ENCODE results near the gene WDR1. TPM values are rescaled to one million over a fixed set of nuclear protein-coding genes. Genes with fewer than 3 reads are reported as not detected.
A peak's percentile ranks its signal among the peaks of the same experiment; 100 is the strongest.

The WDR1 gene
- total and polyA plus RNA-seq, 10 of the 15 experiments (the other 5 are each of a cell fraction or from before 2014, with no cell fraction given), result 28.5 to 397 (median 290) TPM

GRCh38 chr4:10074767-10075105 is 41.9 kb downstream of the WDR1 start:
- Histone ChIP-seq H2AFZ (ENCODE audit: control insufficient read depth, low read depth, low read length) (no peak overlapping the region), H3K36me3 (ENCODE audit: control insufficient read depth in 2 of 2, insufficient read depth in 2 of 2, low read length in 1 of 2) (peaks cover 51 to 52% of the 10 kb centered on the region in 2 experiments), H3K4me3 (no peak overlapping the region), H3K79me2 (ENCODE audit: control insufficient read depth, insufficient read depth, low read length) (no peaks in the 10 kb centered on the region), H3K27ac (ENCODE audit: control insufficient read depth, insufficient read depth) (no peak overlapping the region), H3K9me3 (replicated peaks; ENCODE audit: control insufficient read depth, insufficient read depth, low read length) (no peaks in the 10 kb centered on the region), H4K20me1 (ENCODE audit: control insufficient read depth, insufficient read depth) (no peaks in the 10 kb centered on the region), H3K27me3 (replicated peaks in 1 of 2; ENCODE audit: control insufficient read depth in 2 of 2, insufficient read depth in 2 of 2, low read length in 1 of 2) (no peaks in the 10 kb centered on the region), H3K4me1 (ENCODE audit: control insufficient read depth, insufficient read depth, low read length) (no peaks in the 10 kb centered on the region), H3K4me2 (ENCODE audit: control insufficient read depth, insufficient read depth) (no peak overlapping the region), H3K9ac (ENCODE audit: control insufficient read depth, insufficient read depth, low read length) (no peak overlapping the region)
- DNase-seq (ENCODE audit: low read depth, low spot score), result no peak
- no peak for FAIRE-seq
- ChIA-PET POLR2A (no interaction called here), CTCF (no interaction called here), RAD21 (ENCODE audit: unreplicated experiment) (no interaction called here), SMC1A (ENCODE audit: uncharacterized antibody, unreplicated experiment) (no interaction called here)
- in situ Hi-C loops (cut with MboI), result no loop called here
- WGBS (ENCODE audit: insufficient coverage, insufficient replicate concordance, low lambda C conversion rate, missing lambda C conversion rate), result over 99% methylated on average over 7 of the region's 7 CpGs
- TSS peak; percentile 54 for BruUV-seq (replicated peaks)
- no peak for ATAC-seq
- intact Hi-C loops (cut with micrococcal nuclease; ENCODE audit: unreplicated experiment), result no loop called here
- TF ChIP-seq SRF (IDR thresholded peaks at IDR 0.05; ENCODE audit: low read depth in 2 of 2, low read length in 2 of 2) (no peak), SREBF1 (IDR thresholded peaks at IDR 0.05; ENCODE audit: low read length) (no peak), ZNF622 (IDR thresholded peaks at IDR 0.05) (no peak), DPF2 (IDR thresholded peaks at IDR 0.05) (no peak), IRF5 (IDR thresholded peaks at IDR 0.05; ENCODE audit: borderline replicate concordance) (no peak), POLR2A (IDR thresholded peaks at IDR 0.05; ENCODE audit: low read depth, low read length) (peak; percentile 5; the same call in 1 of the 2 replicates), ASH2L (IDR thresholded peaks at IDR 0.05; ENCODE audit: borderline replicate concordance, low read depth) (no peak), SIN3A (IDR thresholded peaks at IDR 0.05; ENCODE audit: low read depth, low read length) (no peak), YY1 (IDR thresholded peaks at IDR 0.05; ENCODE audit: low read depth, low read length) (no peak), PKNOX1 (IDR thresholded peaks at IDR 0.05) (no peak), RBBP5 (conservative IDR thresholded peaks at IDR 0.05) (no peak), MTA2 (IDR thresholded peaks at IDR 0.05; ENCODE audit: low read depth) (no peak), CHD1 (IDR thresholded peaks at IDR 0.05; ENCODE audit: low read depth, low read length) (no peak), IKZF2 (IDR thresholded peaks at IDR 0.05) (no peak), FOS (IDR thresholded peaks at IDR 0.05; ENCODE audit: borderline replicate concordance, extremely low read depth, insufficient read length) (no peak), ATF2 (IDR thresholded peaks at IDR 0.05; ENCODE audit: low read length) (0 out of 2 replicates have a peak, but pooled peaks have one; percentile 25), MEF2A (IDR thresholded peaks at IDR 0.05; ENCODE audit: insufficient read depth, low read depth, low read length) (no peak), ZZZ3 (IDR thresholded peaks at IDR 0.05; ENCODE audit: control insufficient read depth, insufficient read length, low read depth) (no peak), ZSCAN29 (IDR thresholded peaks at IDR 0.05) (no peak), NR2C2 (IDR thresholded peaks at IDR 0.05; ENCODE audit: borderline replicate concordance, control insufficient read depth, insufficient read length, low read depth) (no peak), ETV6 (conservative IDR thresholded peaks at IDR 0.05 in 1 of 2, IDR thresholded peaks at IDR 0.05 in 1 of 2; ENCODE audit: borderline replicate concordance in 1 of 2, low read depth in 1 of 2) (no peak), BCL3 (IDR thresholded peaks at IDR 0.05; ENCODE audit: borderline replicate concordance, insufficient read depth, low read depth, low read length, poor library complexity, severe bottlenecking) (no peak), RAD21 (IDR thresholded peaks at IDR 0.05; ENCODE audit: insufficient read depth, low read depth, low read length) (0 out of 2 replicates have a peak, but pooled peaks have one; percentile 11)

Data from GM12878 (cell line).